Body of pancreas (tissue), 4 donors: ENCODE results near the gene SRSF7.

Experiments used
- POLR2A ChIP-seq, 3 donors: fragments of 450-650 bp; IDR thresholded peaks; one replicate each; pipeline ENCODE4 v1.6.1; 2016; ENCODE audit warnings: antibody characterized with exemption in 3 of 3, mild to moderate bottlenecking in 2 of 3
- TF ChIP-seq, protein P1 (sequence below), 7 experiments: fragments of 450-650 bp in 4 of 7; fragments of 200-600 bp in 3 of 7; sonication (generic) in 3 of 7; IDR thresholded peaks; one replicate each; pipeline ENCODE4 v1.5.1; 2016 to 2019; ENCODE audit warnings: antibody characterized with exemption in 7 of 7

DNA sequence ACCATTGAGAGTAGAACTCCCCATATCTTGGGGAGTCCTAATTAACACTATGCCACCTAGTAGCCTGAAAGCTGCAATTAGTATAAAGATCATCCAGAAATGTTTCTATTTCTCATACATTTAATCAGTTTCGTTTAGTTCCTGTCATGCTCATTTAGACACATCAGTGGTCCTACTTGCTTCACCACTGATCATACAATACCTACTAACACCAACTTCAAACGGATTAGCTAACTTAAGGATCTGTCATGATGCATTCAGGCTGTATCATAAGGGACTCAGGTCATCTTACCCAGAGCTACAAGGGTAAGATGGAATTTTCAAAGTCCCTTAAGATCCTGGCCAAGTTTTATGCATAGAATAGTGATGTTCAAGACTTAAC is 6.8 kb downstream of the SRSF7 start:
- TF ChIP-seq, protein P1, sequence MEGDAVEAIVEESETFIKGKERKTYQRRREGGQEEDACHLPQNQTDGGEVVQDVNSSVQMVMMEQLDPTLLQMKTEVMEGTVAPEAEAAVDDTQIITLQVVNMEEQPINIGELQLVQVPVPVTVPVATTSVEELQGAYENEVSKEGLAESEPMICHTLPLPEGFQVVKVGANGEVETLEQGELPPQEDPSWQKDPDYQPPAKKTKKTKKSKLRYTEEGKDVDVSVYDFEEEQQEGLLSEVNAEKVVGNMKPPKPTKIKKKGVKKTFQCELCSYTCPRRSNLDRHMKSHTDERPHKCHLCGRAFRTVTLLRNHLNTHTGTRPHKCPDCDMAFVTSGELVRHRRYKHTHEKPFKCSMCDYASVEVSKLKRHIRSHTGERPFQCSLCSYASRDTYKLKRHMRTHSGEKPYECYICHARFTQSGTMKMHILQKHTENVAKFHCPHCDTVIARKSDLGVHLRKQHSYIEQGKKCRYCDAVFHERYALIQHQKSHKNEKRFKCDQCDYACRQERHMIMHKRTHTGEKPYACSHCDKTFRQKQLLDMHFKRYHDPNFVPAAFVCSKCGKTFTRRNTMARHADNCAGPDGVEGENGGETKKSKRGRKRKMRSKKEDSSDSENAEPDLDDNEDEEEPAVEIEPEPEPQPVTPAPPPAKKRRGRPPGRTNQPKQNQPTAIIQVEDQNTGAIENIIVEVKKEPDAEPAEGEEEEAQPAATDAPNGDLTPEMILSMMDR (IDR thresholded peaks at IDR 0.05) = no peak
- no peak for TF ChIP-seq POLR2A (IDR thresholded peaks at IDR 0.05)
